D341Med (cell line): ENCODE results near the gene PGM2.

Experiments used
- DNase-seq: peaks from one replicate; pipeline ENCODE4 v3.0.0; 2012; ENCODE audit warnings: low spot score

Gene PGM2

GRCh38 chr4:37865450-37865849 is 39.0 kb downstream of the PGM2 start:
- no peak for DNase-seq

GRCh38 chr4:37867102-37867501 is 40.6 kb downstream of the PGM2 start:
- no peak for DNase-seq

GRCh38 chr4:37868238-37868637 is 41.8 kb downstream of the PGM2 start:
- no peak for DNase-seq

- no peak for DNase-seq
Observed at GRCh38 chr4:37872310-37872988, 46.0 kb downstream of the PGM2 start.

GRCh38 chr4:37873386-37873785 is 46.9 kb downstream of the PGM2 start:
- DNase-seq = no peak

GRCh38 chr4:37876156-37876555 is 49.7 kb downstream of the PGM2 start:
- no peak for DNase-seq

- no peak for DNase-seq
Observed at GRCh38 chr4:37879365-37879764, 52.9 kb downstream of the PGM2 start.

- DNase-seq = no peak
Observed at GRCh38 chr4:37881811-37882210, 55.3 kb downstream of the PGM2 start.

- no peak for DNase-seq
Observed at GRCh38 chr4:37882665-37883296, 56.3 kb downstream of the PGM2 start.

GRCh38 chr4:37884855-37885487 is 58.5 kb downstream of the PGM2 start:
- DNase-seq = no peak

- DNase-seq = no peak
Observed at GRCh38 chr4:37885496-37885895, 59.0 kb downstream of the PGM2 start.

GRCh38 chr4:37889849-37890800 is 63.6 kb downstream of the PGM2 start:
- peak; percentile 45 for DNase-seq

- peak; percentile 64 for DNase-seq
Observed at GRCh38 chr4:37890801-37891259, 64.3 kb downstream of the PGM2 start, which contains the start of gene TBC1D1. TBC1D1 (plus strand) TSS chr4:37891084; CDS start chr4:37902096, 11,012 bp downstream.

- no peak for DNase-seq
Observed at GRCh38 chr4:37891260-37892159, 65.0 kb downstream of the PGM2 start.

GRCh38 chr4:37892641-37893040 is 66.2 kb downstream of the PGM2 start:
- DNase-seq = no peak

GRCh38 chr4:37893164-37893563 is 66.7 kb downstream of the PGM2 start:
- no peak for DNase-seq

GRCh38 chr4:37895271-37895670 is 68.8 kb downstream of the PGM2 start:
- DNase-seq = no peak

- no peak for DNase-seq
Observed at GRCh38 chr4:37896206-37896860, 69.8 kb downstream of the PGM2 start.

GRCh38 chr4:37902212-37902611 is 75.7 kb downstream of the PGM2 start:
- DNase-seq = no peak
